K562 (cell line): ENCODE measurements around the gene MLC1. TPM values are rescaled to one million over a fixed set of nuclear protein-coding genes. Genes with fewer than 3 reads are reported as not detected.

ENCODE experiments used
- ATAC-seq: fragments of 200-7000 bp; cut with Tn5 transposase; 3 replicates; pipeline ENCODE4 v1.9.1; 2020; ENCODE audit warnings: moderate library complexity
- BruUV-seq: library from RNA; stranded (reverse); fragments of 400-500 nt; replicated peaks from 2 replicates; lab custom pipeline; 2021; lab: Mats Ljungman, UMichigan
- CTCF ChIA-PET: fragments of 300-600 bp; formaldehyde crosslinking; extraction: SDS; loops from one replicate; lab custom pipeline; 2021; ENCODE audit warnings: low intra/inter-chr PET ratio; lab: Yijun Ruan, JAX
- POLR2A ChIA-PET: fragments of 300-600, 350-650 bp; sonication (Branson Sonifier 250); formaldehyde crosslinking; extraction: SDS; loops from one replicate; lab custom pipeline; 2021; ENCODE audit warnings: antibody characterized with exemption, inconsistent platforms; lab: Yijun Ruan, JAX
- DNase-seq, 4 experiments: peaks; one replicate each; pipeline versions ENCODE4 v3.0.0 to v3.0.0-alpha.2; 2011 to 2018; ENCODE audit warnings: low spot score in 3 of 4, mixed read lengths in 3 of 4; ENCODE audit errors: extremely low read depth in 1 of 4
- FAIRE-seq: peaks from 2 replicates; lab custom pipeline; 2011; peaks lifted over from hg19 to GRCh38; lab: Jason Lieb, UNC
- H2AFZ ChIP-seq: 2 replicates; pipeline ENCODE4 v1.6.0; 2011; ENCODE audit warnings: low read depth, low read length, control low read depth, inconsistent platforms
- H3K27ac ChIP-seq: fragments of 200-600 bp; 3 replicates; pipeline ENCODE4 v1.8.0; 2011; ENCODE audit warnings: low read depth, mild to moderate bottlenecking, control low read depth, inconsistent platforms, low read length, moderate library complexity, mixed read lengths; ENCODE audit errors: extremely low read depth
- H3K27me3 ChIP-seq, 2 experiments: fragments of 300-600 bp in 1 of 2; 2 replicates in 1 of 2; 3 replicates in 1 of 2; pipeline versions ENCODE4 v1.6.0 to v1.8.0; 2011; ENCODE audit warnings: inconsistent platforms in 2 of 2, low read length in 2 of 2, mild to moderate bottlenecking in 1 of 2, mixed read lengths in 1 of 2, moderate library complexity in 1 of 2; ENCODE audit not compliant: control insufficient read depth in 2 of 2, insufficient read depth in 2 of 2
- H3K36me3 ChIP-seq: fragments of 300-600 bp; 3 replicates; pipeline ENCODE4 v1.8.0; 2011; ENCODE audit warnings: mild to moderate bottlenecking, low read length, inconsistent platforms; ENCODE audit not compliant: control insufficient read depth, insufficient read depth
- H3K4me1 ChIP-seq, 2 experiments: fragments of 200-600 bp in 1 of 2; replicated peaks in 1 of 2; 2 replicates in 1 of 2; 3 replicates in 1 of 2; pipeline versions ENCODE4 v1.5.1 to v1.8.0; 2011; ENCODE audit warnings: inconsistent platforms in 2 of 2, low read length in 2 of 2, mild to moderate bottlenecking in 1 of 2, mixed read lengths in 1 of 2, moderate library complexity in 1 of 2; ENCODE audit not compliant: control insufficient read depth in 2 of 2, insufficient read depth in 2 of 2
- H3K4me2 ChIP-seq: 2 replicates; pipeline ENCODE4 v1.6.1; 2011; ENCODE audit warnings: low read length, control low read depth, inconsistent platforms, mixed read lengths; ENCODE audit not compliant: insufficient read depth
- H3K4me3 ChIP-seq: fragments of 200-600 bp; sonication (generic), shearing (Covaris generic); 2 replicates; pipeline ENCODE4 v1.5.1; 2016; ENCODE audit warnings: control low read depth, inconsistent platforms
- H3K79me2 ChIP-seq: fragments of 200-600 bp; 3 replicates; pipeline ENCODE4 v1.8.0; 2011; ENCODE audit warnings: low read length, inconsistent platforms; ENCODE audit not compliant: control insufficient read depth, insufficient read depth
- H3K9ac ChIP-seq, 2 experiments: 2 replicates each; pipeline versions ENCODE4 v1.6.0 to v1.6.1; 2011; ENCODE audit warnings: low read depth in 2 of 2, low read length in 2 of 2, control low read depth in 1 of 2, inconsistent platforms in 1 of 2, mild to moderate bottlenecking in 1 of 2, mixed read lengths in 1 of 2; ENCODE audit not compliant: insufficient read depth in 1 of 2
- H3K9me1 ChIP-seq: one replicate; pipeline ENCODE4 v1.6.0; 2011; ENCODE audit warnings: inconsistent platforms, mild to moderate bottlenecking, low read length, moderate library complexity; ENCODE audit not compliant: control insufficient read depth, insufficient read depth
- H3K9me3 ChIP-seq: replicated peaks from 2 replicates; pipeline ENCODE4 v1.5.1; 2011; ENCODE audit warnings: low read depth, low read length, inconsistent platforms; ENCODE audit not compliant: control insufficient read depth, insufficient read depth
- H4K20me1 ChIP-seq: replicated peaks from 2 replicates; pipeline ENCODE4 v1.6.1; 2011; ENCODE audit warnings: low read length, inconsistent platforms, mixed read lengths; ENCODE audit not compliant: control insufficient read depth, insufficient read depth
- BRD4 ChIP-seq: fragments of 200-600 bp; sonication (generic); IDR thresholded peaks from 2 replicates; pipeline ENCODE4 v1.6.1; 2017; ENCODE audit warnings: inconsistent platforms
- MAZ ChIP-seq, 2 experiments: fragments of 450-650 bp in 1 of 2; sonication (generic) in 1 of 2; formaldehyde crosslinking; IDR thresholded peaks in 1 of 2; conservative IDR thresholded peaks in 1 of 2; 2 replicates each; pipeline versions ENCODE4 v1.4.0 to v1.5.0; 2020; ENCODE audit warnings: mild to moderate bottlenecking in 1 of 2, missing genetic modification reagents in 1 of 2
- MEF2D ChIP-seq: conservative IDR thresholded peaks from 2 replicates; pipeline ENCODE4 v1.6.1; 2016; ENCODE audit warnings: low read depth, missing genetic modification characterization, missing compliant biosample characterization
- NR2C1 ChIP-seq, 2 experiments: fragments of 450-650 bp; IDR thresholded peaks; 2 replicates each; pipeline ENCODE4 v1.6.1; 2017; ENCODE audit warnings: mild to moderate bottlenecking in 2 of 2, antibody characterized with exemption in 1 of 2, inconsistent platforms in 1 of 2, missing compliant biosample characterization in 1 of 2, missing genetic modification characterization in 1 of 2
- ZNF583 ChIP-seq: fragments of 250-450 bp; sonication (Bioruptor Pico); IDR thresholded peaks from 2 replicates; pipeline ENCODE4 v1.4.0; 2020
- ZNF77 ChIP-seq: fragments of 250-450 bp; sonication (Bioruptor Pico); IDR thresholded peaks from 2 replicates; pipeline ENCODE4 v1.5.0; 2020
- WGBS: fragments of 100-300 bp; shearing (Covaris generic); methylation state at CpG from one replicate; pipeline ENCODE4 v1.1.6; 2016; ENCODE audit warnings: low coverage, mixed read lengths; ENCODE audit not compliant: insufficient coverage; ENCODE audit errors: missing lambda C conversion rate; 5-methylcytosine and 5-hydroxymethylcytosine counted together
- in situ Hi-C: fragments of 300-500 bp; cut with MboI; formaldehyde crosslinking; loops from 4 replicates; pipeline ENCODE4 v1.15.0; 2018; ENCODE audit warnings: inconsistent platforms, mixed read lengths
- intact Hi-C: fragments of 100-400 bp; cut with micrococcal nuclease; formaldehyde crosslinking; loops from 2 replicates; pipeline ENCODE4 v1.14.2; 2022
- polyA plus RNA-seq, 8 experiments: library from polyadenylated mRNA; depleted of rRNA in 4 of 8; stranded (reverse) in 5 of 8; unstranded in 3 of 8; fragments of >200 nt; fragmentation: Nextera tagmentation in 2 of 8; fragmentation: Illumina TruSeq in 1 of 8; extraction: Ambion mirVana in 2 of 8; extraction: Trizol in 1 of 8; gene quantifications; 2 replicates each; pipeline versions ENCODE4 v1.2.1 to v1.2.3, GENCODE V29; 2011 to 2014; ENCODE audit warnings: inconsistent platforms in 1 of 8, missing spikeins in 1 of 8
- total RNA-seq, 7 experiments: library from RNA; depleted of rRNA in 6 of 7; stranded (reverse); fragments of >200 nt in 6 of 7; fragmentation: Illumina TruSeq in 2 of 7; extraction: Trizol in 2 of 7; gene quantifications; 2 replicates each; pipeline versions ENCODE4 v1.2.1 to v1.2.3, GENCODE V29; 2011 to 2021; ENCODE audit warnings: low replicate concordance in 1 of 7
- TF ChIP-seq, protein P1 (sequence below), 2 experiments: fragments of 250-450 bp in 1 of 2; fragments of 450-650 bp in 1 of 2; sonication (Bioruptor Pico) in 1 of 2; IDR thresholded peaks; 2 replicates each; pipeline versions ENCODE4 v1.6.1 to v1.8.0; 2016 to 2021; ENCODE audit warnings: mild to moderate bottlenecking in 2 of 2, moderate library complexity in 2 of 2, missing compliant biosample characterization in 1 of 2, missing genetic modification characterization in 1 of 2
- TF ChIP-seq, protein P2 (sequence below): fragments of 250-450 bp; sonication (Bioruptor Pico); IDR thresholded peaks from 2 replicates; pipeline ENCODE4 v1.5.0; 2021; ENCODE audit warnings: mild to moderate bottlenecking, borderline replicate concordance

MLC1 gene
- total and polyA plus RNA-seq, 9 of the 15 experiments (the other 6 are each of a cell fraction or from before 2014, with no cell fraction given) = 0.06 to 0.98 (median 0.39) TPM

DNA sequence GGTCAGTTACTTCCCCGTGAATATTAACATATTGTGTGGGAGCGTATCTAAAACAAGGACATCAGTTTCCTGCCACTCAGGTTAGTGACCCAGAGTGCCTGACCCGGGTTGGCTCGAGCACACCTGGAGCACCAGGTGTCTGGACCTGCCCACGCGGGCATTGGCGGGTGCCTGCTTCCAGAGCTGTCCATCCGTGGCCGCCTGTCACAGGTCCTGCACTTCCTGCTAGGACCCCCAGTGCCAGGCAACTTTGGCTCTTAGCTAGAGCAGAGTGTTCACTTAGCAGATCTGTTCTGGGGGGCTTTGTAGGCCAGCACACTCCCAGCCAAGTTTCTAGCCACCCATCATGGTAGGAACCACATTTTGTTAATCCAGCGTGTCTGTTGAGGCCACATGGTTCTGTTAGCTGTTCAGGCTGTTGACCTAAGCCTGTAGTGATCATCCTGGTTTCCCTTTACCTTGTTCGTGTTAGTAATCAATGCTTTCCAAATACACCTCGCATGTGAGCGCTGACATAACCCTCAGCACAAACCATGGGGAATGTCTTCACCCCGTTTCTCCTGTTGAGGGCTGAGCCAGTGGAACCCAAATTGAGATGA lies 34.0 kb upstream of the MLC1 start:
- ATAC-seq (peak; percentile 25; the same call in 2 of the 3 replicates), DNase-seq (peak in 1 of 4 experiments; percentile 20), FAIRE-seq (peak; percentile 37)
- Histone ChIP-seq H3K4me2 (peak overlapping the region; percentile 76), H4K20me1 (no peaks in the 10 kb centered on the region), H3K9me1 (peaks cover 3% of the 10 kb centered on the region), H3K79me2 (no peaks in the 10 kb centered on the region), H3K4me3 (no peak overlapping the region), H3K36me3 (no peaks in the 10 kb centered on the region; the same call in 2 of the 3 replicates), H3K9ac (peak overlapping the region; percentile 71 to 75), H3K4me1 (peaks cover 31 to 33% of the 10 kb centered on the region in 2 experiments), H3K27ac (peak overlapping the region; percentile 94), H3K27me3 (no peaks in the 10 kb centered on the region), H3K9me3 (peaks cover 2% of the 10 kb centered on the region; the same call in 1 of the 2 replicates), H2AFZ (peak overlapping the region; percentile 97)
- WGBS = 24% methylated on average over 6 of the region's 14 CpGs
- POLR2A ChIA-PET = interaction anchor here (1.3 to 4.0 kb wide), 3 partner anchors 8 to 34 kb away, joined by 4 to 26 read pairs (median 6); partner anchors contain the start of gene MLC1
- intact Hi-C loops (no loop called here), in situ Hi-C loops (no loop called here)
- no TSS peak for BruUV-seq
- CTCF ChIA-PET = no interaction called here
- no peak for TF ChIP-seq MAZ (CRISPR knock-in tag; conservative IDR thresholded peaks at IDR 0.05 in 1 of 2, IDR thresholded peaks at IDR 0.05 in 1 of 2)
- TF ChIP-seq, protein P1, sequence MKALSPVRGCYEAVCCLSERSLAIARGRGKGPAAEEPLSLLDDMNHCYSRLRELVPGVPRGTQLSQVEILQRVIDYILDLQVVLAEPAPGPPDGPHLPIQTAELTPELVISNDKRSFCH (CRISPR knock-in tag; IDR thresholded peaks at IDR 0.05) = no peak
- TF ChIP-seq, protein P1 (tag; IDR thresholded peaks at IDR 0.05) = peak; percentile 38; the same call in 1 of the 2 replicates
- TF ChIP-seq ZNF583 = peak; percentile 45; the same call in 1 of the 2 replicates
- TF ChIP-seq BRD4 = peak; percentile 64; the same call in 1 of the 2 replicates
- no peak for TF ChIP-seq MEF2D (tag)
- TF ChIP-seq, protein P2, sequence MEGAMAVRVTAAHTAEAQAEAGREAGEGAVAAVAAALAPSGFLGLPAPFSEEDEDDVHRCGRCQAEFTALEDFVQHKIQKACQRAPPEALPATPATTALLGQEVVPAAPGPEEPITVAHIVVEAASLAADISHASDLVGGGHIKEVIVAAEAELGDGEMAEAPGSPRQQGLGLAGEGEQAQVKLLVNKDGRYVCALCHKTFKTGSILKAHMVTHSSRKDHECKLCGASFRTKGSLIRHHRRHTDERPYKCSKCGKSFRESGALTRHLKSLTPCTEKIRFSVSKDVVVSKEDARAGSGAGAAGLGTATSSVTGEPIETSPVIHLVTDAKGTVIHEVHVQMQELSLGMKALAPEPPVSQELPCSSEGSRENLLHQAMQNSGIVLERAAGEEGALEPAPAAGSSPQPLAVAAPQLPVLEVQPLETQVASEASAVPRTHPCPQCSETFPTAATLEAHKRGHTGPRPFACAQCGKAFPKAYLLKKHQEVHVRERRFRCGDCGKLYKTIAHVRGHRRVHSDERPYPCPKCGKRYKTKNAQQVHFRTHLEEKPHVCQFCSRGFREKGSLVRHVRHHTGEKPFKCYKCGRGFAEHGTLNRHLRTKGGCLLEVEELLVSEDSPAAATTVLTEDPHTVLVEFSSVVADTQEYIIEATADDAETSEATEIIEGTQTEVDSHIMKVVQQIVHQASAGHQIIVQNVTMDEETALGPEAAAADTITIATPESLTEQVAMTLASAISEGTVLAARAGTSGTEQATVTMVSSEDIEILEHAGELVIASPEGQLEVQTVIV (CRISPR knock-in tag) = no peak
- TF ChIP-seq NR2C1 (IDR thresholded peaks at IDR 0.05) = no peak
- TF ChIP-seq NR2C1 (tag; IDR thresholded peaks at IDR 0.05) = peak; percentile 24; the same call in 1 of the 2 replicates
- TF ChIP-seq ZNF77 = no peak
